Measurements from ENCODE around the gene CFC1.
"Not testable (repeated sequence)": the region's sequence is repeated elsewhere in the genome, so short reads cannot be mapped to it uniquely, and the experiment has no call there.

DNA sequence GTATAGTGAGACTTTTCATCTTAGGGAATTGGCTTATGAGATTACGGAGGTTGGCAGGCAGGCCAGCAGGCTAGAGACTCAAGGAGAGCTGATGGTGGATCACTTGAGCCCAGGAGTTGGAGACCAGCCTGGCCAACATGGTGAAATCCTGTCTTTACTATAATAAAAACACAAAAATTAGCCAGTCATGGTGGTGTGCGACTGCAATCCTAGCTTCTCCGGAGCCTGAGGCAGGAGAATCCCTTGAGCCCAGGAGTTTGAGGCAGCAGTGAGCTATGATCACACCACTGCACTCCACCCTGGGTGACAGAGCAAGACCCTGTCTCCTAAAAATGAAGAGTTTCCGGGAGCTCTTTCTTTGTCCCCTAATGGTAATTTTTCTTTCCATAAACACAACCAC lies 14.6 kb downstream of the CFC1 start:
- not testable (repeated sequence) for TF ChIP-seq POLR2A (IDR thresholded peaks at IDR 0.05; ENCODE audit: low read depth, low read length); POLR2AphosphoS5 (IDR thresholded peaks at IDR 0.05; ENCODE audit: low read depth, low read length); TAF1 (IDR thresholded peaks at IDR 0.05; ENCODE audit: borderline replicate concordance, low read depth, low read length)

All from GM12892 (cell line).